RWPE2 (cell line): ENCODE data around the gene ICE1.
"Not testable (repeated sequence)": the region's sequence is repeated elsewhere in the genome, so short reads cannot be mapped to it uniquely, and the experiment has no call there.

Source experiments
- ATAC-seq: fragments of 200-7000 bp; cut with Tn5 transposase; 3 replicates; pipeline ENCODE4 v1.9.1; 2021; ENCODE audit warnings: low read depth
- DNase-seq: peaks from one replicate; pipeline ENCODE4 v3.0.0-alpha.2; 2020; ENCODE audit warnings: low spot score
- H3K27ac ChIP-seq: fragments of 450-650 bp; 2 replicates; pipeline ENCODE4 v1.5.1; 2017; ENCODE audit warnings: mild to moderate bottlenecking; ENCODE audit not compliant: poor library complexity, severe bottlenecking
- H3K27me3 ChIP-seq: fragments of 250-450 bp; sonication (Bioruptor Pico); 2 replicates; pipeline ENCODE4 v1.5.1; 2021; ENCODE audit warnings: mild to moderate bottlenecking, moderate library complexity; ENCODE audit not compliant: insufficient read depth, poor library complexity, severe bottlenecking
- H3K36me3 ChIP-seq: fragments of 250-450 bp; sonication (Bioruptor Pico); 2 replicates; pipeline ENCODE4 v1.5.1; 2020; ENCODE audit warnings: low read depth, mild to moderate bottlenecking, moderate library complexity
- H3K4me1 ChIP-seq: fragments of 250-450 bp; sonication (Bioruptor Pico); 2 replicates; pipeline ENCODE4 v1.5.1; 2021; ENCODE audit warnings: mild to moderate bottlenecking, moderate library complexity; ENCODE audit not compliant: insufficient read depth, poor library complexity, severe bottlenecking
- H3K4me3 ChIP-seq: fragments of 250-450 bp; sonication (Bioruptor Pico); 2 replicates; pipeline ENCODE4 v1.5.1; 2021; ENCODE audit warnings: mild to moderate bottlenecking, moderate library complexity; ENCODE audit not compliant: severe bottlenecking
- H3K9me3 ChIP-seq: fragments of 250-450 bp; sonication (Bioruptor Pico); 2 replicates; pipeline ENCODE4 v1.5.1; 2021; ENCODE audit warnings: mild to moderate bottlenecking, moderate library complexity; ENCODE audit not compliant: severe bottlenecking
- CTCF ChIP-seq: fragments of 450-650 bp; IDR thresholded peaks from one replicate; pipeline ENCODE4 v1.5.1; 2017; ENCODE audit warnings: mild to moderate bottlenecking, moderate library complexity; ENCODE audit not compliant: poor library complexity, severe bottlenecking

Gene ICE1

DNA sequence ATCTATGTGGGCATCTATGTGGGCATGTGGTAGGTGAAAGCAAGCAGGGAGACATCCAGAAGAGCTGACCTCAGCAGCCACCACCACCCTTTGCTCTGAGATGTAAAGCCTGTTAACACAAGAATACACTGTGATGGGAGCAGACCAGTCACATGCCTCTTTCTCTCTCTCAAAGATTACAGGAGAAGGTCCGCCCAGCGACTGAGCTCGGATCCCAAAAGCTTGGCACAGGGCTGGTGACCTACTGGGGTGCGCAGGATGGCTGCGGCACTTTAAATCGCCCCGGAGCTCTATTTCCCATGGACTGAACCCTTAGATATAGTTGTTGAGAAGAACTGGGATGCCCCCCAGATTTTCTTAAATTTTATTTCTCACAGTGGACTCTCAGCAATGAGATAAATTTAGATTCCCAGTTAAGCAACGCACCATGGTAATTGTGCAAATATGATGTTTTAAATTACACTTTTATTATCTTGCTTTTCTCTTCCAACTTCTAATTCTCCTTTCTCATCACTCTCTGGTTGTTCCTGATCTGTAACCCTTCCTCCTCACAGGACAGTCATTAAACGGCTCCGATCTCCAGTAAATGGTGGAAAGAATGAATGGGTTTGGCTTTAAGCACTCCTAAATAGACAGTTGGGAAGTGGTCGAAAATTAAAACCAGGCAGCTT is 37.7 kb upstream of the ICE1 start:
- Histone ChIP-seq H3K9me3 (no peaks in the 10 kb centered on the region), H3K27me3 (no peaks in the 10 kb centered on the region), H3K4me1 (no peaks in the 10 kb centered on the region), H3K27ac (no peak overlapping the region), H3K4me3 (no peak overlapping the region), H3K36me3 (no peaks in the 10 kb centered on the region)
- no peak for DNase-seq
- no peak for TF ChIP-seq CTCF
- ATAC-seq: no peak

GRCh38 chr5:5385331-5385662 is 37.2 kb upstream of the ICE1 start:
- DNase-seq (no peak), ATAC-seq (no peak)
- Histone ChIP-seq H3K36me3 (no peaks in the 10 kb centered on the region), H3K9me3 (no peaks in the 10 kb centered on the region), H3K27me3 (no peaks in the 10 kb centered on the region), H3K4me1 (no peaks in the 10 kb centered on the region), H3K27ac (no peak overlapping the region), H3K4me3 (no peak overlapping the region)
- TF ChIP-seq CTCF: no peak

- no peak for DNase-seq
- no peaks in the 10 kb centered on the region for H3K36me3 ChIP-seq
Observed at GRCh38 chr5:5386329-5386728, 36.1 kb upstream of the ICE1 start.

GRCh38 chr5:5387192-5387591 is 35.3 kb upstream of the ICE1 start:
- H3K4me1 ChIP-seq: no peaks in the 10 kb centered on the region
- no peak for ATAC-seq
- no peak for TF ChIP-seq CTCF
- H3K4me3 ChIP-seq: no peak overlapping the region
- H3K36me3 ChIP-seq: no peaks in the 10 kb centered on the region
- H3K27ac ChIP-seq: no peak overlapping the region
- DNase-seq: no peak
- no peaks in the 10 kb centered on the region for H3K9me3 ChIP-seq
- no peaks in the 10 kb centered on the region for H3K27me3 ChIP-seq

More at GRCh38 chr5:5386329-5386728, 36.1 kb upstream of the ICE1 start:
- ATAC-seq: no peak
- no peak overlapping the region for H3K27ac ChIP-seq
- H3K4me1 ChIP-seq: no peaks in the 10 kb centered on the region
- no peaks in the 10 kb centered on the region for H3K9me3 ChIP-seq
- H3K27me3 ChIP-seq: no peaks in the 10 kb centered on the region
- no peak for TF ChIP-seq CTCF
- H3K4me3 ChIP-seq: no peak overlapping the region

DNA sequence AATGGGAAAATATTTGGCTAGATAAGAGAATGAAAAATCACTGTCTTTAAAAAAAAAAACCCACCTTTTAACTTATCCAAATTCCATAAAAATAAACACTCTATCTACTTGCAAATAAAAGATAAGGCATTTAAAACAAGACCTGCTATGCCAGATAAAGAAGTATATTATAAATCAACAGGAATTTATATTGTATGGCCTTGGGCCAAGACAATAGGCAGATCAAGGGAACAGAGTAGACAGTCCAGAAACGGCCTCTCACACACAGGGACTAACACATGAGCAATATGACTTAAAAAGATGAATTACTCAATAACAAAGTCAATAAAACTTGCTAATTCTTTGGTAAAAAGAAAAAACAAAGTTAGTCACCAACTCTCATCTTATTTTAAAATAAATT is 34.7 kb upstream of the ICE1 start:
- Histone ChIP-seq H3K4me3 (no peak overlapping the region), H3K9me3 (no peaks in the 10 kb centered on the region), H3K27me3 (no peaks in the 10 kb centered on the region), H3K27ac (no peak overlapping the region), H3K4me1 (no peaks in the 10 kb centered on the region), H3K36me3 (no peaks in the 10 kb centered on the region)
- DNase-seq (no peak), ATAC-seq (no peak)
- TF ChIP-seq CTCF: no peak

DNA sequence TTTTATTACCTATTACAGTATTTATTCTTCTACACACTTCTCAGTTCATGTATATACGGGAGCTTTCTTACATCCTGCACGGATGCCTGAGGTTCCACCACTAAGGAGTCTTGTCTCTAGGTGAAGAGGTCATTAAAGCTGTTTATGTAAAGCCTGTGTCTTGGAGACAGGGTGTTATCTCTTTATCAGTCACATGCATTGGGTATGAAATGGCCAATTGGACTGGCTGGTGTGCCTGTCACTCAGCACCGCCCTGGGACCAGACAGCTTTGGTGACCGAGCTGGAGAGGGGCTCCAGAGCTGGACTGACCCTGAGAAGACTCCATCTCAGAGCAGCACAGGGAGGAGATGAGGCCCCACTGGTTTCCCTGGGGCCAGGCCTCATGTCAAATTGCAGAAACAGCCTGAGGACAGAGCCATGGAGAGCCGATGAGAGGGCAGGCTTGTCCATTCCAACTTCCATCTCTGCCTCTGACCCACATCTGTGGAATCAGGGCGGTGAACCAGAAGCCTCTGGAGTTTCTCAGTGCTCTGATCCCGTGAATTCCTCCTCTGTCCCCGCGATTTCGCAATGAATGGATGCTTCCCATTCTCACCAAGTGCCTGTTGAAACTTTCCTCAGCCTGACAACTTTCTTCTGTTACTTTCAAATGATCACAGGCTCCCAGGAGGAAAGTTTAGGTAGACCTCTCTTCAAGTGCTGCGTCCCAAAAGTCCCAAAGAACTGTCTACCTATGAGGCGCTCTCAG is 32.2 kb upstream of the ICE1 start:
- H3K4me1 ChIP-seq, ATAC-seq, H3K27ac ChIP-seq, H3K9me3 ChIP-seq, DNase-seq, H3K4me3 ChIP-seq, H3K36me3 ChIP-seq, H3K27me3 ChIP-seq: not testable (repeated sequence)

- not testable (repeated sequence) for DNase-seq, H3K4me3 ChIP-seq, H3K27ac ChIP-seq
Observed at GRCh38 chr5:5392504-5392903, 30.0 kb upstream of the ICE1 start.

More at GRCh38 chr5:5392504-5392903, 30.0 kb upstream of the ICE1 start:
- H3K4me1 ChIP-seq, H3K9me3 ChIP-seq, H3K36me3 ChIP-seq, ATAC-seq, H3K27me3 ChIP-seq: not testable (repeated sequence)
